K562 (cell line): ENCODE data around the gene SLC22A4.

Experiments
- BACH1 ChIP-seq: fragments of 200-800 bp; sonication (Bioruptor generic); IDR thresholded peaks from 2 replicates; pipeline ENCODE4 v1.6.1; 2016; ENCODE audit warnings: missing genetic modification characterization, missing compliant biosample characterization
- EZH2 ChIP-seq: IDR thresholded peaks from 2 replicates; pipeline ENCODE4 v1.6.1; 2012; ENCODE audit warnings: low read depth, mild to moderate bottlenecking, inconsistent platforms, low read length, borderline replicate concordance
- FOSL1 ChIP-seq: fragments of 200-800 bp; sonication (Bioruptor generic); conservative IDR thresholded peaks from 2 replicates; pipeline ENCODE4 v1.6.1; 2016; ENCODE audit warnings: missing genetic modification characterization, missing compliant biosample characterization
- FOXM1 ChIP-seq, 2 experiments: fragments of 450-650 bp in 1 of 2; sonication (generic) in 1 of 2; formaldehyde crosslinking in 1 of 2; IDR thresholded peaks; 2 replicates each; pipeline versions ENCODE4 v1.6.1 to v1.9.0; 2017 to 2022; ENCODE audit warnings: low read depth in 2 of 2, mild to moderate bottlenecking in 2 of 2, missing genetic modification reagents in 1 of 2, moderate library complexity in 1 of 2
- GATAD2B ChIP-seq: fragments of 450-650 bp; IDR thresholded peaks from 2 replicates; pipeline ENCODE4 v1.6.1; 2017; ENCODE audit warnings: mild to moderate bottlenecking, borderline replicate concordance
- HDAC6 ChIP-seq: IDR thresholded peaks from 2 replicates; pipeline ENCODE4 v1.6.1; 2012; ENCODE audit warnings: low read depth, mild to moderate bottlenecking, control low read depth, inconsistent platforms, low read length, moderate library complexity
- POLR2A ChIP-seq: fragments of 450-650 bp; conservative IDR thresholded peaks from 2 replicates; pipeline ENCODE4 v1.6.1; 2016
- ZSCAN32 ChIP-seq: fragments of 450-650 bp; formaldehyde crosslinking; IDR thresholded peaks from 2 replicates; pipeline ENCODE4 v1.4.0; 2020; ENCODE audit warnings: mild to moderate bottlenecking, moderate library complexity
- TF ChIP-seq, protein P1 (sequence below): fragments of 250-450 bp; sonication (Bioruptor Pico); IDR thresholded peaks from 2 replicates; pipeline ENCODE4 v1.4.0; 2020; ENCODE audit warnings: mild to moderate bottlenecking, moderate library complexity, borderline replicate concordance
- TF ChIP-seq, protein P2 (sequence below): sonication (generic); formaldehyde crosslinking; IDR thresholded peaks from 2 replicates; pipeline ENCODE4 v1.8.0; 2022; ENCODE audit warnings: missing genetic modification reagents, mild to moderate bottlenecking, borderline replicate concordance
- TF ChIP-seq, protein P3 (sequence below): fragments of 450-650 bp; IDR thresholded peaks from 2 replicates; pipeline ENCODE4 v1.6.1; 2016
- TF ChIP-seq, protein P4 (sequence below): sonication (generic); formaldehyde crosslinking; IDR thresholded peaks from 2 replicates; pipeline ENCODE4 v1.8.1; 2023; ENCODE audit warnings: missing genetic modification reagents, mild to moderate bottlenecking, borderline replicate concordance

DNA sequence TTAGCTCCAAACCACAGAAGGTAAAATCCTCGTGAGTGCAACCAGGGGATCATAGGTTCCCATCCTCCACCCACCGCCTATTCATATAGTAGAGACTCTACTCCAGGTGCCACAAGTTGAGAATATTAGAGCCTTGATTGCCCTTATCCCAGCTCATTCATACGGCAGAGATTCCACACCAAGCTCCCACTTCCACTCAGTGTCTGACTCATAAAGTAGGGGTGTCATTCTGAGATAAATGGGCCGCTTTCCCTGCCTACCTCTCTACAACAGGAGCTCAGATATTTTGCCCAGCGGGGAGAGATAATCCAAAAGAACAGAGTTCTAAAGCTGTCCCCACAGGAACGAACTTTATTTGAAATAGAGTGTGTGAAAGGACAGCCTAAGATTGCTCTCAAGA, 9.4 kb downstream of the SLC22A4 start:
- TF ChIP-seq, protein P1, sequence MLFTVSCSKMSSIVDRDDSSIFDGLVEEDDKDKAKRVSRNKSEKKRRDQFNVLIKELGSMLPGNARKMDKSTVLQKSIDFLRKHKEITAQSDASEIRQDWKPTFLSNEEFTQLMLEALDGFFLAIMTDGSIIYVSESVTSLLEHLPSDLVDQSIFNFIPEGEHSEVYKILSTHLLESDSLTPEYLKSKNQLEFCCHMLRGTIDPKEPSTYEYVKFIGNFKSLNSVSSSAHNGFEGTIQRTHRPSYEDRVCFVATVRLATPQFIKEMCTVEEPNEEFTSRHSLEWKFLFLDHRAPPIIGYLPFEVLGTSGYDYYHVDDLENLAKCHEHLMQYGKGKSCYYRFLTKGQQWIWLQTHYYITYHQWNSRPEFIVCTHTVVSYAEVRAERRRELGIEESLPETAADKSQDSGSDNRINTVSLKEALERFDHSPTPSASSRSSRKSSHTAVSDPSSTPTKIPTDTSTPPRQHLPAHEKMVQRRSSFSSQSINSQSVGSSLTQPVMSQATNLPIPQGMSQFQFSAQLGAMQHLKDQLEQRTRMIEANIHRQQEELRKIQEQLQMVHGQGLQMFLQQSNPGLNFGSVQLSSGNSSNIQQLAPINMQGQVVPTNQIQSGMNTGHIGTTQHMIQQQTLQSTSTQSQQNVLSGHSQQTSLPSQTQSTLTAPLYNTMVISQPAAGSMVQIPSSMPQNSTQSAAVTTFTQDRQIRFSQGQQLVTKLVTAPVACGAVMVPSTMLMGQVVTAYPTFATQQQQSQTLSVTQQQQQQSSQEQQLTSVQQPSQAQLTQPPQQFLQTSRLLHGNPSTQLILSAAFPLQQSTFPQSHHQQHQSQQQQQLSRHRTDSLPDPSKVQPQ: no peak
- TF ChIP-seq FOSL1 (tag) (peak; percentile 83), EZH2 (no peak), FOXM1 (IDR thresholded peaks at IDR 0.05; ENCODE audit: low read depth) (no peak), FOXM1 (CRISPR knock-in tag; IDR thresholded peaks at IDR 0.05; ENCODE audit: low read depth) (no peak), POLR2A (no peak), BACH1 (no peak), ZSCAN32 (CRISPR knock-in tag) (no peak), HDAC6 (no peak), GATAD2B (no peak)
- TF ChIP-seq, protein P2, sequence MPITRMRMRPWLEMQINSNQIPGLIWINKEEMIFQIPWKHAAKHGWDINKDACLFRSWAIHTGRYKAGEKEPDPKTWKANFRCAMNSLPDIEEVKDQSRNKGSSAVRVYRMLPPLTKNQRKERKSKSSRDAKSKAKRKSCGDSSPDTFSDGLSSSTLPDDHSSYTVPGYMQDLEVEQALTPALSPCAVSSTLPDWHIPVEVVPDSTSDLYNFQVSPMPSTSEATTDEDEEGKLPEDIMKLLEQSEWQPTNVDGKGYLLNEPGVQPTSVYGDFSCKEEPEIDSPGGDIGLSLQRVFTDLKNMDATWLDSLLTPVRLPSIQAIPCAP: no peak
- TF ChIP-seq, protein P3, sequence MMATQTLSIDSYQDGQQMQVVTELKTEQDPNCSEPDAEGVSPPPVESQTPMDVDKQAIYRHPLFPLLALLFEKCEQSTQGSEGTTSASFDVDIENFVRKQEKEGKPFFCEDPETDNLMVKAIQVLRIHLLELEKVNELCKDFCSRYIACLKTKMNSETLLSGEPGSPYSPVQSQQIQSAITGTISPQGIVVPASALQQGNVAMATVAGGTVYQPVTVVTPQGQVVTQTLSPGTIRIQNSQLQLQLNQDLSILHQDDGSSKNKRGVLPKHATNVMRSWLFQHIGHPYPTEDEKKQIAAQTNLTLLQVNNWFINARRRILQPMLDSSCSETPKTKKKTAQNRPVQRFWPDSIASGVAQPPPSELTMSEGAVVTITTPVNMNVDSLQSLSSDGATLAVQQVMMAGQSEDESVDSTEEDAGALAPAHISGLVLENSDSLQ: 0 out of 2 replicates have a peak, but pooled peaks have one; percentile 44
- TF ChIP-seq, protein P4, sequence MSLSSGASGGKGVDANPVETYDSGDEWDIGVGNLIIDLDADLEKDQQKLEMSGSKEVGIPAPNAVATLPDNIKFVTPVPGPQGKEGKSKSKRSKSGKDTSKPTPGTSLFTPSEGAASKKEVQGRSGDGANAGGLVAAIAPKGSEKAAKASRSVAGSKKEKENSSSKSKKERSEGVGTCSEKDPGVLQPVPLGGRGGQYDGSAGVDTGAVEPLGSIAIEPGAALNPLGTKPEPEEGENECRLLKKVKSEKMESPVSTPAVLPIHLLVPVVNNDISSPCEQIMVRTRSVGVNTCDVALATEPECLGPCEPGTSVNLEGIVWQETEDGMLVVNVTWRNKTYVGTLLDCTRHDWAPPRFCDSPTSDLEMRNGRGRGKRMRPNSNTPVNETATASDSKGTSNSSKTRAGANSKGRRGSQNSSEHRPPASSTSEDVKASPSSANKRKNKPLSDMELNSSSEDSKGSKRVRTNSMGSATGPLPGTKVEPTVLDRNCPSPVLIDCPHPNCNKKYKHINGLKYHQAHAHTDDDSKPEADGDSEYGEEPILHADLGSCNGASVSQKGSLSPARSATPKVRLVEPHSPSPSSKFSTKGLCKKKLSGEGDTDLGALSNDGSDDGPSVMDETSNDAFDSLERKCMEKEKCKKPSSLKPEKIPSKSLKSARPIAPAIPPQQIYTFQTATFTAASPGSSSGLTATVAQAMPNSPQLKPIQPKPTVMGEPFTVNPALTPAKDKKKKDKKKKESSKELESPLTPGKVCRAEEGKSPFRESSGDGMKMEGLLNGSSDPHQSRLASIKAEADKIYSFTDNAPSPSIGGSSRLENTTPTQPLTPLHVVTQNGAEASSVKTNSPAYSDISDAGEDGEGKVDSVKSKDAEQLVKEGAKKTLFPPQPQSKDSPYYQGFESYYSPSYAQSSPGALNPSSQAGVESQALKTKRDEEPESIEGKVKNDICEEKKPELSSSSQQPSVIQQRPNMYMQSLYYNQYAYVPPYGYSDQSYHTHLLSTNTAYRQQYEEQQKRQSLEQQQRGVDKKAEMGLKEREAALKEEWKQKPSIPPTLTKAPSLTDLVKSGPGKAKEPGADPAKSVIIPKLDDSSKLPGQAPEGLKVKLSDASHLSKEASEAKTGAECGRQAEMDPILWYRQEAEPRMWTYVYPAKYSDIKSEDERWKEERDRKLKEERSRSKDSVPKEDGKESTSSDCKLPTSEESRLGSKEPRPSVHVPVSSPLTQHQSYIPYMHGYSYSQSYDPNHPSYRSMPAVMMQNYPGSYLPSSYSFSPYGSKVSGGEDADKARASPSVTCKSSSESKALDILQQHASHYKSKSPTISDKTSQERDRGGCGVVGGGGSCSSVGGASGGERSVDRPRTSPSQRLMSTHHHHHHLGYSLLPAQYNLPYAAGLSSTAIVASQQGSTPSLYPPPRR: no peak
